GM19239 (cell line): ENCODE results near the gene CWC15.
"Not testable (repeated sequence)": the region's sequence is repeated elsewhere in the genome, so short reads cannot be mapped to it uniquely, and the experiment has no call there.

Source experiments
- DNase-seq: peaks from one replicate; pipeline ENCODE4 v3.0.0; 2011; ENCODE audit warnings: low spot score; ENCODE audit not compliant: insufficient read length
- FAIRE-seq: peaks from 2 replicates; lab custom pipeline; 2011; peaks lifted over from hg19 to GRCh38; lab: Jason Lieb, UNC

The CWC15 gene

GRCh38 chr11:94958121-94958696 is 15.1 kb downstream of the CWC15 start:
- no peak for FAIRE-seq
- no peak for DNase-seq

DNA sequence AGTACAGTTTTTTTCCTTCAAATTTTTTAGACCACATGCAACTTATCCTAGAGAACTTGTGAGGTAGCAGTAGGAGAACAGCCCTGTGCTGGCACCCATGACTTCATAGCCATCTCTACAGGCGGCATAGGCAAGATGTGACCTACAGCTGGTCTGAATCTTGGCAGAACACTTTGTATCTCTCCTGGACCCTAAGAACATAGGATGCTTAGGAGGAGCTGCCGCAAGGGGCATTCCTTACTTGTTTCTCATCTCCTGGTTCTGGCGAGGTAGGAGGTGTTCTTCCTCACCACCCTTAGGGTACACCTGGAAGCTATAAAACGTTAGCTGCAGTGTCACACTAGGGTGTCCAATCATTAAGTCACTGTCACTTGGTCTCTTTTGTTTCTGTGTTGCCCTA is 16.4 kb downstream of the CWC15 start:
- DNase-seq, result no peak
- FAIRE-seq, result no peak

- FAIRE-seq (no peak), DNase-seq (no peak)
These were observed 18.6 kb downstream of the CWC15 start for GRCh38 chr11:94954753-94955152.

DNA sequence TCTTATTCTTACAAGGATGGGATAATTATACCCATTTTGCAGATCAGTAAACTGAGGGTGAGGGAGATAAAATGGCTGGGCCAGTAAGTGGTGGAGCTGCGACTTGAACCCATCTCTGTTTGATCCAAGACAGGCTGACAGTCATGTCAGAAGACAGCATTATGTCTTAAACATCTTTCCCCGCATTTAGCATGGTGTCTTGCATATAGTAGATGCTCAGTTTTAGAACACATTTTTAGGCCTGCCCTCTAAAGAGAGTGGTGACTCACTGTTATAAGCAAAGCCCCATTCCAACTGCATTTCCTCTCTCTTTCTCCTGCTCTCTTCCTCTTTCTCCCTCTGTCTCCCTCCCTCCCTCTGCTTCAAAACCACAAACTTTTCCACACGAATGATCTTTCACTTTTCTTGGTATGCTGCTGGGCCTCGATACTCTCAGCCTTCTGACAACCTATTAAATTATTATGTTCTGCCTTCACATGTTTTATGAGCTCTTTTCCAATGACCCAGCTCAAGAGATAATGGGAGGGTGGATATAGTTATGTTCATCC is 25.2 kb downstream of the CWC15 start:
- FAIRE-seq (no peak), DNase-seq (no peak)

DNA sequence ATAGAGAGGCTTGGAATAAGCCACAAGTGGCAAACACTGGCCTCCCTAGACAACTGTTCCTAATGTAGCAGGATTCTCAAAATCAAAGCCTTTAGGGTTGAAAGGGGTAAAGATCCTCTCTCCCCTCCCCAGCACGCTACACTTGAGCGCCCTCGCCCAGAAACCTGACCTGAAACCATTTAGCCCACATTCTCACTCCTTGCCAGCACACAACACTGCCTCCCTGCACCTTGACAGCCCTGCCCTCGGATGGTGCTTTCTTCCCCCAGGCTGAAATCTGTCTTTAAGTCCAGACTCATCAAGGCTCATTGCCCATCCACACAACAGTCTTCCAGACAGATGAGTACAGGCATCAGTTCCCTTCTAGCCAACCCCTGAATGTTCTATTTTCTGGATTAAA is 26.5 kb downstream of the CWC15 start:
- no peak for FAIRE-seq
- no peak for DNase-seq

GRCh38 chr11:94941131-94941530 is 32.2 kb downstream of the CWC15 start:
- FAIRE-seq, result no peak
- no peak for DNase-seq

DNA sequence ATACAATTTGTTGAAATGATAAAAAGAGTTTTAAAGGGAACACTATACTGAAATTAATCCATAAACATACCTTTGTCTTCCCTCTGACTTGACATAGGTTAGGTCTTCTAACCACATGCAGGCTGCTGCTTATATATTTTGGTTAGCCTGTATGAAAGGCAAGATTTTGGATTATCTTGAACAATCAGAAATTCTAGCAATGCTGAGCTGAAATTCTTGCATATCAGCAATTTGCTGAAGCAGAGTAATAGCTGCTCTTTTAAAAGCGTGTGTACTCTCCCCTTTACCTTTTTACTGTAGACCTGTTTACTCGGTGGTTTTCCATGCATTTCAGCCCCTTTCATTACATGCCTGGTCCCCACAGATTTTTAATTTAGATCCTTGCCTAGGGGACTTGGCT is 34.0 kb downstream of the CWC15 start:
- FAIRE-seq (no peak), DNase-seq (no peak)

- no peak for DNase-seq
- FAIRE-seq, result no peak
These were observed 35.0 kb downstream of the CWC15 start for GRCh38 chr11:94938095-94939055.

- FAIRE-seq (no peak), DNase-seq (no peak)
These were observed 38.5 kb downstream of the CWC15 start for GRCh38 chr11:94934846-94935245.

GRCh38 chr11:94934362-94934761 is 39.0 kb downstream of the CWC15 start:
- DNase-seq, result no peak
- FAIRE-seq, result no peak

DNA sequence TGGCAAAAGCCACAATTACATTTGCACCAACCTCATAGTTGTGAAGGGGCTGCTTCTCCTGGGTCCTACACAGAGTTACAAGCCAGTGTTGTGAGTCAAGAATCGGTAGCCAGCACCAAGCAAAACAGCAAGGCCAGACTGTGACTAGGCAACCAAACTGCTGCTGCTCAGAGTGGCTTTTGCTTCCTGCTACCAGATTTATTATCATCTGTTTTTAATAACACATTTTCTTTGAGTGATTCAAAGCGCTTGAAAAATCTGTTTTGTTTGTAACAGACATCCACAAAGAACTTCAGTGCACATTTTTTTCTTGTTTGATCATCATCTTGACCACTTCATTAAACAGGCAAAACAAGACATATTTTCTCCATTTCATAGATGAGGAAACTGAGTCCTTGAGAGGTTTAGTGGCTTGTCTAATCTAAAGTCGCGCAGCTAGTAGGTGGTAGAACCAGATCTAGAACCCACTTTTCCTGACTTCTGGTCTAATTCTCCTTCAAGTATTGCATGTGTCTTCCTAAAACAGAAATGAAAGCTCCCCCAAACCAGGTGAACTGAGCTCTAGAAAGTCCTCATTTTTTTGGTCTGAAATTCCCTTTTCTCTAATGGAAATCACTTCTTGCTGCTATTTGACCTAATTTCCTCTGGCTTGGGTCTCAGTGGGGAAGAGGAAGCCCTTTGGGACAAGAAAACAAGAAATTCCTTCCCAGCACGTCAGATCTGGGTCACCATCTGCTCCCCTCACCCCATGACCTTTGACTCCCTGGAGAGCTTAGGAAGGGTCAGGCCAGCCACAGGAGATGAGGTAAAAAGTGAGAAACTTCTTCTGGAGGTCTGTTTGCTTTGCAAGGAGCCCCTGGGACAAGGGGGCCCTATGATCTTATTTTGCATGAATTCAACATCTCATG is 39.9 kb downstream of the CWC15 start:
- FAIRE-seq, result no peak
- DNase-seq, result no peak

DNA sequence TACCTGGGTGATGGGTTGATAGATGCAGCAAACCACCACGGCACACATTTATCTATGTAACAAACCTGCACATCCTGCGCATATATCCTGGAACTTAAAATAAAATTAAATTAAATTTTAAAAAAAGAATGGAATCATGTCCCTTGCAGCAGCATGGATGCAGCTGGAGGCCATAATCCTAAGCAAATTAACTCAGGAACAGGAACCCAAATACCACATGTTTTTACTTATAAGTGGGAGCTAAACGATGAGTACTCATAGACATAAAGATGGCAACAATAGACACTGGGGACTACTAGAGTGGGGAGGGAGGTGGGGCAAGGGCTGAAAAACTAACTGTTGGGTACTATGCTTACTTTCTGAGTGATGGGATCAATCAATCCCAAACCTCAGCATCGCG is 40.9 kb downstream of the CWC15 start:
- no peak for DNase-seq
- FAIRE-seq, result no peak

GRCh38 chr11:94932072-94932471 is 41.3 kb downstream of the CWC15 start:
- not testable (repeated sequence) for DNase-seq, FAIRE-seq

GRCh38 chr11:94928117-94928990 is 45.0 kb downstream of the CWC15 start:
- DNase-seq, result no peak
- FAIRE-seq, result no peak

- no peak for DNase-seq
- FAIRE-seq, result no peak
These were observed 46.6 kb downstream of the CWC15 start for GRCh38 chr11:94926698-94927237.

DNA sequence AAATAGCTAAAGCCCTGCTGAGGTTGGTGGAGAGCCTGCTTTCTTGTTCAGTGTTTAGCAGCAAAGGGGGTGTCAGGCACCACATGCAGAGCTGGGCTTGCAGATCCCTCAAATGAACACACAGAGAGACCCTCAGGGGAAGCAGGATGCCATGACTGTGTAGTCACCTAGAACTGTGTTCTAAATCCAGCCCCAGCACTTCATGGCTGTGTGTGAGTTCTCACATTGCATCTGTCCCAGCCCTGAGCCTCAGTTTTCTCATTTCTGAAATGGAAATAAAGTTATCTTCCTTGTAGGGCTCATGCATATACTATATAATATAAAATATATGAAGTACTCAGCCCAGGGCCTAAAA is 47.1 kb downstream of the CWC15 start:
- FAIRE-seq, result no peak
- no peak for DNase-seq

- FAIRE-seq (peak; percentile 68), DNase-seq (no peak)
These were observed 47.7 kb downstream of the CWC15 start for GRCh38 chr11:94925422-94926270.

GRCh38 chr11:94924612-94925011 is 48.7 kb downstream of the CWC15 start:
- no peak for FAIRE-seq
- DNase-seq, result no peak
